Keratinocyte (primary cell): Measurements from ENCODE around the gene CLDN22. TPM values are rescaled to one million over a fixed set of nuclear protein-coding genes. Genes with fewer than 3 reads are reported as not detected.

Experiments used
- DNase-seq: peaks from one replicate; pipeline ENCODE4 v3.0.0-alpha.2; 2011; ENCODE audit warnings: low read depth, missing footprints, low spot score
- FAIRE-seq: peaks from 2 replicates; lab custom pipeline; 2011; peaks lifted over from hg19 to GRCh38; lab: Jason Lieb, UNC
- H2AFZ ChIP-seq: 2 replicates; pipeline ENCODE4 v1.6.0; 2012; ENCODE audit warnings: low read length, control low read depth, inconsistent platforms; ENCODE audit not compliant: control insufficient read depth
- H3K27ac ChIP-seq: 2 replicates; pipeline ENCODE4 v1.5.1; 2011; ENCODE audit warnings: low read length; ENCODE audit not compliant: control insufficient read depth, insufficient read depth
- H3K27me3 ChIP-seq: 3 replicates; pipeline ENCODE4 v1.6.0; 2011; ENCODE audit warnings: low read length; ENCODE audit not compliant: control insufficient read depth, insufficient read depth; ENCODE audit errors: extremely low read depth
- H3K36me3 ChIP-seq, 2 experiments: 2 replicates in 1 of 2; 3 replicates in 1 of 2; pipeline ENCODE4 v1.5.1; 2011; ENCODE audit warnings: low read length in 2 of 2, mild to moderate bottlenecking in 1 of 2; ENCODE audit not compliant: control insufficient read depth in 2 of 2, insufficient read depth in 2 of 2; ENCODE audit errors: extremely low read depth in 1 of 2
- H3K4me1 ChIP-seq: 3 replicates; pipeline ENCODE4 v1.5.1; 2011; ENCODE audit warnings: low read length; ENCODE audit not compliant: control insufficient read depth, insufficient read depth; ENCODE audit errors: extremely low read depth
- H3K4me2 ChIP-seq: 3 replicates; pipeline ENCODE4 v1.6.0; 2011; ENCODE audit warnings: low read depth, low read length; ENCODE audit not compliant: control insufficient read depth, insufficient read depth; ENCODE audit errors: extremely low read depth
- H3K4me3 ChIP-seq, 3 experiments: fragments of 200-600 bp in 1 of 3; sonication (generic) in 1 of 3; 2 replicates in 2 of 3; 3 replicates in 1 of 3; pipeline ENCODE4 v1.5.1; 2011 to 2016; ENCODE audit warnings: low read length in 3 of 3, mild to moderate bottlenecking in 3 of 3, control low read depth in 2 of 3, inconsistent platforms in 1 of 3, low read depth in 1 of 3, mixed read lengths in 1 of 3, mixed run types in 1 of 3, moderate library complexity in 1 of 3; ENCODE audit not compliant: control insufficient read depth in 2 of 3, insufficient read depth in 2 of 3; ENCODE audit errors: extremely low read depth in 1 of 3
- H3K79me2 ChIP-seq: 2 replicates; pipeline ENCODE4 v1.6.0; 2012; ENCODE audit warnings: low read length; ENCODE audit not compliant: control insufficient read depth, insufficient read depth
- H3K9ac ChIP-seq: 3 replicates; pipeline ENCODE4 v1.6.0; 2011; ENCODE audit warnings: low read length; ENCODE audit not compliant: control insufficient read depth, insufficient read depth; ENCODE audit errors: extremely low read depth
- H3K9me1 ChIP-seq: 3 replicates; pipeline ENCODE4 v1.6.0; 2011; ENCODE audit warnings: low read length; ENCODE audit not compliant: control insufficient read depth, insufficient read depth; ENCODE audit errors: extremely low read depth
- H3K9me3 ChIP-seq: 2 replicates; pipeline ENCODE4 v1.5.1; 2012; ENCODE audit warnings: low read depth, low read length; ENCODE audit not compliant: control insufficient read depth
- H4K20me1 ChIP-seq: 3 replicates; pipeline ENCODE4 v1.6.0; 2011; ENCODE audit warnings: low read length; ENCODE audit not compliant: control insufficient read depth, insufficient read depth; ENCODE audit errors: extremely low read depth
- CTCF ChIP-seq, 3 experiments: IDR thresholded peaks in 1 of 3; conservative IDR thresholded peaks in 1 of 3; optimal IDR thresholded peaks in 1 of 3; 2 replicates in 2 of 3; 3 replicates in 1 of 3; pipeline versions ENCODE3 to v1.5.1; 2011; ENCODE audit warnings: low read length in 3 of 3, mild to moderate bottlenecking in 3 of 3, moderate library complexity in 2 of 3, control low read depth in 1 of 3, inconsistent platforms in 1 of 3; ENCODE audit not compliant: insufficient read depth in 2 of 3; ENCODE audit errors: extremely low read depth in 1 of 3
- EZH2 ChIP-seq: IDR thresholded peaks from one replicate; pipeline ENCODE4 v1.6.1; 2012; ENCODE audit warnings: inconsistent platforms, mild to moderate bottlenecking, low read length, moderate library complexity
- dilution Hi-C: fragments of 300-500 bp; cut with MboI; formaldehyde crosslinking; loops from one replicate; pipeline ENCODE4 v1.7.0; 2020; ENCODE audit warnings: low sequenced_read_pairs; ENCODE audit not compliant: extremely low pct_ligation_motif_present
- polyA plus RNA-seq, 5 experiments: library from polyadenylated mRNA; depleted of rRNA in 3 of 5; stranded (reverse) in 3 of 5; stranded (forward) in 1 of 5; unstranded in 1 of 5; fragments of >200 nt; gene quantifications; 1 replicate in 1 of 5; 2 replicates in 3 of 5; 3 replicates in 1 of 5; pipeline versions ENCODE4 v1.2.1 to v1.2.3, GENCODE V29; 2011 to 2012; ENCODE audit warnings: missing spikeins in 2 of 5, low read depth in 1 of 5, low replicate concordance in 1 of 5

The CLDN22 gene
- polyA plus RNA-seq, 1 donor (not counting 4 experiments of a cell fraction or from before 2014, with no cell fraction given): 0.03 TPM

- no peak for FAIRE-seq
- TF ChIP-seq EZH2 (no peak), CTCF (optimal IDR thresholded peaks at IDR 0.05 in 1 of 3, IDR thresholded peaks at IDR 0.05 in 1 of 3, conservative IDR thresholded peaks at IDR 0.05 in 1 of 3; ENCODE audit: extremely low read depth in 1 of 3, insufficient read depth in 2 of 3, low read length in 3 of 3) (no peak)
- no peak overlapping the region for H3K4me2 ChIP-seq
- peaks cover 22% of the 10 kb centered on the region for H3K4me1 ChIP-seq
- no peaks in the 10 kb centered on the region for H3K27me3 ChIP-seq
- H3K9ac ChIP-seq: no peak overlapping the region
- dilution Hi-C loops: no loop called here
- no peak overlapping the region for H3K27ac ChIP-seq
- H4K20me1 ChIP-seq: no peaks in the 10 kb centered on the region
- H3K79me2 ChIP-seq: no peaks in the 10 kb centered on the region
- no peak overlapping the region for H3K4me3 ChIP-seq
- H3K9me3 ChIP-seq: no peaks in the 10 kb centered on the region
- no peaks in the 10 kb centered on the region for H3K36me3 ChIP-seq
- no peaks in the 10 kb centered on the region for H3K9me1 ChIP-seq
- DNase-seq: no peak
- no peak overlapping the region for H2AFZ ChIP-seq
Measured at GRCh38 chr4:183333202-183333601, 13.1 kb upstream of the CLDN22 start.

GRCh38 chr4:183332447-183332846 lies 12.4 kb upstream of the CLDN22 start:
- Histone ChIP-seq H3K36me3 (no peaks in the 10 kb centered on the region), H3K27ac (no peak overlapping the region), H3K4me2 (no peak overlapping the region), H3K4me3 (no peak overlapping the region), H3K9me3 (no peaks in the 10 kb centered on the region), H3K79me2 (no peaks in the 10 kb centered on the region), H3K4me1 (peaks cover 22% of the 10 kb centered on the region), H3K9me1 (no peaks in the 10 kb centered on the region), H2AFZ (no peak overlapping the region), H3K27me3 (no peaks in the 10 kb centered on the region), H4K20me1 (no peaks in the 10 kb centered on the region), H3K9ac (no peak overlapping the region)
- no peak for FAIRE-seq
- dilution Hi-C loops: no loop called here
- TF ChIP-seq CTCF (optimal IDR thresholded peaks at IDR 0.05 in 1 of 3, IDR thresholded peaks at IDR 0.05 in 1 of 3, conservative IDR thresholded peaks at IDR 0.05 in 1 of 3; ENCODE audit: extremely low read depth in 1 of 3, insufficient read depth in 2 of 3, low read length in 3 of 3) (no peak), EZH2 (no peak)
- no peak for DNase-seq
